Stimulated activated CD8-positive, alpha-beta memory T cell treated with anti-CD3 and anti-CD28 coated beads, Interleukin-15, amount 100 ng/mL, for 1 hour (primary cell): ENCODE results near the gene RBM3.

Experiments
- DNase-seq: peaks from one replicate; pipeline ENCODE4 v3.0.0-alpha.2; 2020; ENCODE audit warnings: low read depth

The RBM3 gene

DNA sequence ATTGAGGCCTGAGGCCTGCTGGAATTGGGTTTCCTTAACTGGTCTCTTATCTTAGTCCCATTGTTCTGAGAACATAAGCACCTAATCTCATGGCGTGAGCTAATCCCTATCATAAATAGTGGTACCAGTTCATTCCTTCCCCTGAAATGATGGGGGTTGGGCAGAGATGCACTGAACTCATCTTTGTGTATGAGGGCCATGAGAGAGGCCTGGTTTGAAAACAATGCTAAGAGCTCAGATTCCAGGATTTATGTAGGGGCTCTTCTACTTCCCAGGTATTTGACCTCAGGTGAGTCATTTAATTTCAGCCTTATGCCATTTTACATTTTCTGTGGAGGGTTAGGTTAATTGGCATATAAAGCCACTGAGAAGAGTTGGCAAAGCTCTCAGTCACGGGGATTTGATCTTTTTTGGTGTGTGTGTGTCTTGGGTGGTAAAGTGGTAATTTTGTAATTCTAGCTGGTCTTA is 4.4 kb downstream of the RBM3 start:
- no peak for DNase-seq

DNA sequence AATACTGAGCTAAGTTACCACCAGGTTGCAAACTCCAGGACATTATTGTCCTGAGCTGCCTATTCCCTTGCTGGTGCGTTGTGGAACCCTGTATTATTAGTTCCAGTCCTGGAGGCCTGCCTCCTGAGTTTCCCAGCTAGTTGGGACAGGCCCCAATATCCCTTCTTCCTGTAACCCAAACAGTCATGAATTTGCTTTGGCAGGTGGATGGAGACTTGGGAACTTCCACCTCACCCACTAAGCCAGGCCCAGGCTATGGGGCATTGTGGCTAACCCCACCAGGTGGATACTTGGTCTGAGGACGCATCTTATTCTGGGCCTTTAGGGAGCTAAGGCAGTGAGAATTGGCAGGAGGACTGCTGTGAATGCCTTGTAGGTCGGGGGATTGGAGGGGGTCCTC is 5.0 kb downstream of the RBM3 start:
- no peak for DNase-seq

DNA sequence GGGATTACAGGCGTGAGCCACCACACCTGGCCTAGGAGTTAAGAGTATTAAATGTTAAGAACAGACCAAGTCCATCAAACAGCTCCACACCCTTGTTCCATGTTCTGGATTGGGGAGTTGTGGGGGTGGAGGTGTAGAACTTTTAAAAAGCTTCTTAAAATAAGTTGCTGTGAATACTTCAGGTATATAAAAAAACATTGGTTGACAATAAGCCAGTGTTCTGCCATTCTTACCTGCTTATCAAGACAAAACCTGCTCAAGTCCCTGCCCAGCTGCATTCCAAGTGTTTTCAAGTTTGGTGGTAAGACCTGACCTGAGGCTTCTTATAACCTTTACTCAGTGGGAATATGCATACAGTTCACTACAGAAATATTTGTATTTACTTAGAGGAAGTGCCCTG is 6.4 kb downstream of the RBM3 start:
- no peak for DNase-seq

DNA sequence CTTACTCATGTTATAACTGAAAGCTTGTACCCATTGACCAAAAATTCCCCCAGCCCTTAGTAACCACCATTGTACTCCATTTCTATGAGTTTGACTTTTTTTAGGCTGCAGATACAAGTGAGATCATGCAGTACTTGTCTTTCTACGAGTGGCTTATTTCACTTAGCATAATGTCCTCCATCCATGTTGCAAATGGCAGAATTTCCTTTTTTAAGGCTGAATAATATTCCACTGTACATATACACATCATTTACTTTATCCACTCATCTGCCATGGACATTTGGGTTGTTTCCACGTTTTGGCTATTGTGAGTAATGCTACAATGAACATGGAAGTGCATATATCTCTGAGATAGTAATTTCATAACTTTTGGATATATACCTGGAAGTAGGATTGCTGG is 10.4 kb downstream of the RBM3 start:
- DNase-seq = no peak

DNA sequence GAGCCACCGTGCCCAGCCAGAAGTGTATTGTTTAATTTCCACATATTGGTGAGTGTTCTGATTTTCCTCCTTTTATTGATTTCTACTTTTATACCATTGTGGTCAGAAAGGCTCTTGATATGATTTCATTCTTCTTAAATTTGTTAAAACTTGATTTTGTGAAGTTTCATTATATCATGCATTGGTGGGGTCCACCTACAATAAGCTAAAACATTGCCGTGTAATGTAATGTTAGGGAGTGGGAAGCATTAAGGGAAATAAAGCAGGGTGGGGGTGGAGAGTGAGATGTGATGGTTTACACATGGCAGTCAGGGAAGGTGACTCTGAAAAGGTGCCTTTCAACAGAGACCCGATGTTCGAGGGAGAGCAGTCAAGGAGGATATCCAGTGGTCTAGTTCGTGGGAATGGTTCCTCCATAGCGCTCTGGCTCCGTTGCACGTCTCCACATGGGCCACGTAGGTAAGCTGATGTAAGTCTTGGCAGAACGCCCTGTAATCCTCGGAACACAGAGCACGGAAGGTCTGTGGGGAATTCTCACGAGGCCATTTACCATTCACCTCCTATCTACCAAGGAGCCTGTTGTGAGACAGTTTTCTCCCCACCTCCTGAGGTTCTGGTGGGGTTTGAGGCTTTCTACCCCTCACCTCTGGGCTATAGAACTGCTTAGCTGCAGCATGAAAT is 15.3 kb downstream of the RBM3 start:
- no peak for DNase-seq

DNA sequence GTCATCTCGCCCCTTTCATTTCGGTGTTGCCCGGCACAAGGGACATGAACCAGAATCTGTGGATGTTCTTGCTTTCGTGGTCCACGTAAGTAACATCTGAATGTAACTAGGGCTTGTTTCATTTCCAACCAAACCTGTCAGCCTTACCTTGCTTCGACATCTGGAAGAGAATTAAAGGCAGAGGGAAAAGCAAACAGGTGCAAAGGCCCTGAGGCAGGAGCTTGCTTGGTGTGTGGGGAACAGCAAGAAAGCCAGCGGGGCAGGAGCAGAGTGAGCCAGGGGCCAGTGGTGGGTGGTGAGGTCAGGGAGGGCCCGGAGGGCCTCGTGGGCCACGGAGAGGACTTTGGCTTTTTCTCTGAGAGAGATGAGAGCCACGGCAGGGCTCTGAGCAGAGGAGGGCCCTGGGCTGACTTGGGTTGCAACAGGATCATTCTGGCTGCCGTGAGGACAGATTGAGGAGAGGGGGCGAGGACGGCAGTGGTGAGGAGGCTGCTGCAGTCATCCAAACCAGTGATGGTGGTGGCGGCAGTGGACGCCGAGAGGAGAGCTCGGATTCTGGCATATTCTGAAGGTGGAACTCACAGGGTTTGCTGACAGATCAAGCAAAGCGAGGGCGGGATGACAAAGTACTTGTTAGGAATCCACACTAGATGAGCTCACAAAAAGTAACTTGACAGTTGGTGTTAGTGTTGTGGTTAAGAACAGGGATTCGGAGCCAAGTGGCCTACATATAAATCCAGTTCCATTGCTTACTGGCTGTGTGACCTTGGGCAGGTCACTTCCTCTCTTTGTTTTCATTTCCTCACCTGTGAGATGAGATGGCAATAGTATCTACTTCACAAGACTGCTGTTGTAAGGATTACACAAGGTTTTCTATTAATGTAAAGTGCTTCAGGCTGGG is 16.2 kb downstream of the RBM3 start:
- DNase-seq = no peak

DNA sequence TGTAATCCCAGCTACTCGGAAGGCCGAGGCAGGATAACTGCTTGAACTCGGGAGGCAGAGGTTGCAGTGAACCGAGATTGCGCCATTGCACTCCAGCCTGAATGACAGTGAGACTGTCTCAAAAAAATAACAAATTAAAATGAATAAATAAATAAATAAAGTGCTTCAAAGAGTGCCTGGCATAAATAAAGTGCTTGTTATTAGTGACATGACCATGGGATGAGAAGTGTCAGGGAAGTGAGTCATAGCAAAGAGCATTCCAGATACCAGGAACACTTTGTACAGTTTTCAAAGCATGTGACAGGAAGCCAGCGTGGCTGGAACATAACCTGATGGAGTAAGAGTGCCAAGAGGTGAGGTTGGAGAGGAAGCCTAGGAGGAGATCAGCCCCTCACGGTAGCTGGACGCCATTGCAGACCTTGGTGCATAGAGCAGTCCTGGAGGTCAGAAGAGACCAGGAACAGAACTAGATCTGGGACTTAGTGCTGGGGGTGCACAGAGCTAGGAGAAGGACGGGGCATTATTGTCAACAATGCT is 17.0 kb downstream of the RBM3 start:
- DNase-seq = no peak

DNA sequence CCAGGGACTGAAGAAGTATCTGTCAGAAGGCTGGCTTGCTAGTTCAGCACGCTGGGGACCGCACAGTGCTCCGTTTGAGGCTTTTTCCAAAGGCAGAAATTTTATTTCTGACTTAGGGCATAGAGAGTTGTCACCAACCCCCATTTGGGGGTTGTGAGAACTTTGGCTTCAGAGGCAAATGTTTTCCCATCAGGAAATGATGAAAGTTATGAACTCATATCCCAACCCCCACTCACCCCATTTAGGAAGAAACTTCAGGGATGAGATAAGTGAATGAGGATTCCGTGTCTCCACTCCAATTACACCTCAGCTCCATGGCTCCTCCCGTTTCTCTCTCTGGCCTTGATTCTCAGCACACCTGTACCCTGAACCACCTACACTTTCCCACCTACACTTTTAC is 18.7 kb downstream of the RBM3 start:
- DNase-seq = no peak

DNA sequence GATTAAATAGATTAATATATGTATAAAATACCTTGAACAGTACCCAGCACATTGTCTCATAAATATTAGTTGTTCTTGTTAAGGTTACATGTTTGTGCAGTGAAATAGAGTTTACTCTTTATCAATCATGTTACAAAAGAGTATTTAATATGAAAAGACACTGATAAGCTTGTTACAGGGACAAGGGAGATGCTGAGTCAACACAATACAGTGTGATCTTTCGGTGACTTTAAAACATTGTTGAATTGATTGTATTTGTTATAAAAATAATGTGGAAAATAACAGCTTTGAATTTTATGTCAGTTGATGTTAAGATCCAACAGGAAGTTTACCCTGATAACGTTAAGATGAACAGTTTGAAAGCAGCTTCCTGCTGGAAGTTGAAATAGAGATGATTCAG is 21.6 kb downstream of the RBM3 start:
- no peak for DNase-seq

DNA sequence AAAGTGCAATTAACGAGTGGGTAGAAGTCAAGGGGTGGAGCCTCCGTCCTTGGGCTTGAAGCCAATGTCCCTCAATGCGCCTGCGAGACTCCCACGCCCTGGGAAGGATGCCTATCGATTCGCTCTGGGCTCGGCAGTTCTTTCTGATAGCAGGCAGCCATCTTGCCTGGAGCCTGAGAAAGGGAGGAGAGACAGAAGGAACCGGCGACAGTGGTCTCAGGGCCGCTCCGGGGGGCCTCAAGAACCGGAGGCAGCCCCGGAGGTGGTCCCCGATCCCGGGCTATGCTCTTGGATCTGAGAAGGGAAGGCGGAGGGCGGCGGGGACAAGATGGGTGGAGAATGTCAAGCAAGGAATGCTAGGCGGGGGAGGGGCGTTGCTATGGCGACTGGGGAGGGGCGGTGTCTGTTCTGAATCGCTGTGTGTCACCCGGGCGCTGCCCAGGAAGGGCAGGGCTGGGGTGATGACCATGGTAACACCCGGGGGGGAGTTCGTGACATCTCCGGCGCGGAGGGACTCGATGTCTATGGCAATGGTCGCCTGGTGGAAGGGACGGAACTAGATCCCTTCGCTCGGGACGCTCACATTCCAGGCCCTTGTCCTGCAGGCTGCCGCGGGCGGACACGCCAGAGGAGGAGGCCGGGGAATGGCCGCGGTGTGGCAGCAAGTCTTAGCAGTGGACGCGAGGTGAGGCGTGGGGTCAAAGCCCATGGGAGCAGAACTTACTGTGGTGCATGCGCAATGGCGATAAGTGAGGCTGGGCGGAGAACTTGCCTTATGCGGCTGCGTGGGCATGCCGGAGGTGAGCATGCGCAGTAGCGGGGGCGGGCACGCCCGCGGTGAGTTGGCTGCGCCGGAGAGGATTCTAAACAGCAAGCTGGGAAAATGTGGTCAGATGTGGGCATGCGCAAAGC is 23.3 kb downstream of the RBM3 start, which contains the start of gene WDR13:
Gene WDR13 (plus strand): TSS at position 140 of the 912 bp plus-strand sequence. CDS start 505 bp downstream, at position 645.
- DNase-seq = peak; percentile 70

DNA sequence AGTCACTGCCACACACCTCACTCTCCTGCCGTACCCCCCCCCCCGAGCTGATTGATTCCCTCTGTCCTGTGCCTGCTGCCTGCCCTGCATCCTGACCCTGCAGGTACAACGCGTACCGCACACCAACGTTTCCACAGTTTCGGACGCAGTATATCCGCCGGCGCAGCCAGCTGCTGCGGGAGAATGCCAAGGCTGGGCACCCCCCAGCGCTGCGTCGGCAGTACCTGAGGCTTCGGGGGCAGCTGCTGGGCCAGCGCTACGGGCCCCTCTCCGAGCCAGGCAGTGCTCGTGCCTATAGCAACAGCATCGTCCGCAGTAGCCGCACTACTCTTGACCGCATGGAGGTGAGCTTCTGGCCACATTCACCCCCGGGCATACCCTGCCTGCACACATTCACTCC is 24.3 kb downstream of the RBM3 start:
- no peak for DNase-seq

DNA sequence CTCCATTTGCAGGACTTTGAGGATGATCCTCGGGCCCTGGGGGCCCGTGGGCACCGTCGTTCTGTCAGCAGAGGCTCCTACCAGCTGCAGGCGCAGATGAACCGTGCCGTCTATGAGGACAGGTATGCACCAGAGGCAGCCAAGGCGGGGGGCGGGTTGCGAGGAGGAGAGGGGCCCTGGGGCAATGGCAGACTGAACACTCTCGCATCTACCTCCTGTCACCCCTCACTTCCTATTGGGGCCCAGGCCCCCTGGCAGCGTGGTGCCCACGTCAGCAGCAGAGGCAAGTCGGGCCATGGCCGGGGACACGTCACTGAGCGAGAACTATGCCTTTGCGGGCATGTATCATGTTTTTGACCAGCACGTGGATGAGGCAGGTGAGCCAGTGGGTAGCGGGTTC is 25.1 kb downstream of the RBM3 start:
- DNase-seq = no peak

DNA sequence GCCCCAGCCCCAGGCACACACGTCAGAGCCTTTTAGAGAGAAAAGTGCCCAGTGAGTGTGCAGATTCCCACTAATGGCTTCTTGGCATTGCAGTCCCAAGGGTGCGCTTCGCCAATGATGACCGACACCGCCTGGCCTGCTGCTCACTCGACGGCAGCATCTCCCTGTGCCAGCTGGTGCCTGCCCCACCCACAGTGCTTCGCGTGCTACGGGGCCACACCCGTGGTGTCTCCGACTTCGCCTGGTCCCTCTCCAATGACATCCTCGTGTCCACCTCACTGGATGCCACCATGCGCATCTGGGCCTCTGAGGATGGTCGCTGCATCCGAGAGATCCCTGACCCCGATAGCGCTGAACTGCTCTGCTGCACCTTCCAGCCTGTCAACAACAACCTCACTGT is 25.9 kb downstream of the RBM3 start:
- no peak for DNase-seq

DNA sequence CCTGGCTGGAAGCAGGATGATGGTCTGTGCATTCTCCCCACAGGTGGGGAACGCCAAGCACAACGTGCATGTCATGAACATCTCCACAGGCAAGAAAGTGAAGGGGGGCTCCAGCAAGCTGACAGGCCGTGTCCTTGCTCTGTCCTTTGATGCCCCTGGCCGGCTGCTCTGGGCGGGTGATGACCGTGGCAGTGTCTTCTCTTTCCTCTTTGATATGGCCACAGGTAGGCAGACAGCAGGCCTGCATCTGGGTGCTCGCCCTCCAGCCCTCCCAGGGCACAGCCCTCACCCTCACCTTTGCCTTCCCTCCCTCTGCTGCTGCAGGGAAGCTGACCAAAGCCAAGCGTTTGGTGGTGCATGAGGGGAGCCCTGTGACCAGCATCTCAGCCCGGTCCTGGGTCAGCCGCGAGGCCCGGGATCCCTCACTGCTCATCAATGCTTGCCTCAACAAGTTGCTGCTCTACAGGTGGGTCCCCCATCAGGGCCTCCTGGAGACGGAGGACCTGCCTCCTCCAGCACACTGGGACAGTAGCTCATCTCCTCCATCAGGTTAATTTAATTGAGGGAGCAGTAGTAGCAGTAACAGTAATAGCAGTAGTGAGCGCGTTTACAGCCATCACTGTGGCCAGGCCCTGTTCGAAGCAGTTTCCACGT is 27.6 kb downstream of the RBM3 start:
- no peak for DNase-seq

DNA sequence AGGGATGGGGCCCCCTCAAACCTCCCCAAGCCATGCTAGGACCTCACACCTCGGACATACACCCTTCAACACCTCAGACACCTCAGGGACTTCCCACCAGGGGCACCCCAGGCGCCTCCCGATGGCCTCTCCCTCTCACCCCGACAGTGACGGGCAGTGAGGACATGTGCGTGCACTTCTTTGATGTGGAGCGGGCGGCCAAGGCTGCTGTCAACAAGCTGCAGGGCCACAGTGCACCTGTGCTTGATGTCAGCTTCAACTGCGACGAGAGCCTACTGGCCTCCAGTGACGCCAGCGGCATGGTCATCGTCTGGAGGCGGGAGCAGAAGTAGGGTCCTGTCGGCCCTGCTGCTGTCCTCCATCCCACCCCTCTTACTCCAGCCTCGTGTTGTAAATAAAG is 30.4 kb downstream of the RBM3 start:
- DNase-seq = no peak

DNA sequence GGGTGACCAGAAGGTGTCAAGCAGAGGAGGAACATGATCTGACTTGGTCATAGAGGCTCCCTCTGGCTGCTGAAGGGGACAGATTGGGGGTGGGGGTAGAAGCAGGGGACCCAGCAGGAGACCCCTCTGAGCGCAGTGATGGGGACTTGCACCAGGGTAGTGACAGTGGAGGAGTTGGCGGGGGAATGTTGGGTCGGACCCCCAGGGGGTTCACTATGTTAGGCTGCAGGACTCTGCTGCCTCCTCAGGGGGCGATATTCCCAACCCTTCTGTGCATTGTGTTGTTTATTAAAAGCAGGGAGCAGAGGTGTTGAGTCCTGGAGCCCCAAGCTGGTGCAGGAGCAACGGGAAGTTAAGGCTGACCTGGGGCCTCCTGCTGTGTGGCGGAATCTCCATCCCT is 31.8 kb downstream of the RBM3 start:
- no peak for DNase-seq

DNA sequence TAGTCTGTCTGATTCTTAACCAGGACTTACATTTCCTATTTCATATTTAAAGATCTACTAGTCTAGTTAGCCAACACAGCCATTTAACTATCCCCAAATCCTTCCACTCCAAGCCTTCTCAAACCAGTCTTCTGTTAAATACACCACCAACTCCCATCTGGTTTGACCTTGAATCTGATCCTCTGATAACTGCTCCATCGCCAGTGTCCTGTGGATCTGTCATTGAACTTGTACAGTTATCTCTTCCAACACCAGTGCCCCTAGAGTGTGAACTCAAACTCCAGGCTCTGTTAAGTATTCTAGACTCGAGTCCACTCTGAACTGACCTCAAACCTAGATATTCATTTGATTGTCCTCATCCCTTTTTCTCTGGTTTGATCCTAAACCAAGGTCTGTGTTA is 37.4 kb downstream of the RBM3 start:
- DNase-seq = no peak

DNA sequence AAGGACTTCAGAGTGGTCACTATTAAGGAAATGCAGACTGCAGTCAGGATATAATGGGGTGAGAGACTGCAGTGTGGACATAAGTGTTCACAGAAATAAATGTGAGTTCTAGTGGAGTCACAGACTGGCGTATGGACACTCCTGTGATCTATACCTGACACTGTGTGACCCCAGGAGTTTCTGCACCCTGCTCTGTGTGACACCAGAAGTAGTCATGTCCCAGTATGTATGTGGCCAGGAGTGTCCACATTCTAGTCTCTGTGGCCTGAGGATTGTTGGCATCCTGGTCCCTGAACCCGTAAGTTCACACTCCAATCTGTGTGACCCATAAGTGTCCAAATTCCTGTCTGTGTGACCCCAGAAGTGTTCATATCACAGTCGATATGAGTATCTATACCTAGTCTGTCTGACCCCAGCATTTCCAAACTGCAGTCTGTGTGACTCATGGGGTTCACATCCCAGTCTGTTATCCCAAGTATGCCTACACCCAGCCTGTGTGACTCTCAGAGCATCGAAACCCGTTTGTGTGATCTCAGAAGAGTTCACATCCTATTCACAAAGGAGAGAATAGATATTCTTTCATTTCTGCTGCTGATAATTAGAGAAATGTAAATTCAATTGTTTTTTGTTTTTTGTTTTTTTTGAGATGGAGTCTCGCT is 39.3 kb downstream of the RBM3 start:
- DNase-seq = no peak

DNA sequence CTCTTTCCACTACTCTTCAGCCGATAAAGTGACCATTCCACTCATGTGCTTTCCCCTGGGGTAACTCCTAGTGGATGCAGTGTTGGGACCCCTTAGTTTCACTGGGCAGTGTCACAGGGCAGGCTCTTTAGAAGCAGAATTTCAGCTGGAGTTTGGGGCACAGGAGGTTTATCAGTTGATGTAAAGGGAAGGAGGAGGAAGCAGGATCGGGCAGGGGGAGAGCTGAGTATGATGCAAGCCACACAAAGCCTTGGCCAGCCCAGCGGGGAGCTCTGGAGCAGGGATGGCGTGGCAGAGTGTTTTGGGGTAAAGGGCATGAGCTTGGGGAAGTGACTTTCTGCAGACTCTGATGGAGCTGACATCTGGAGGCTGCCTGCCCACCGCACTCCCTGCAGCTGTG is 42.3 kb downstream of the RBM3 start:
- DNase-seq = no peak

DNA sequence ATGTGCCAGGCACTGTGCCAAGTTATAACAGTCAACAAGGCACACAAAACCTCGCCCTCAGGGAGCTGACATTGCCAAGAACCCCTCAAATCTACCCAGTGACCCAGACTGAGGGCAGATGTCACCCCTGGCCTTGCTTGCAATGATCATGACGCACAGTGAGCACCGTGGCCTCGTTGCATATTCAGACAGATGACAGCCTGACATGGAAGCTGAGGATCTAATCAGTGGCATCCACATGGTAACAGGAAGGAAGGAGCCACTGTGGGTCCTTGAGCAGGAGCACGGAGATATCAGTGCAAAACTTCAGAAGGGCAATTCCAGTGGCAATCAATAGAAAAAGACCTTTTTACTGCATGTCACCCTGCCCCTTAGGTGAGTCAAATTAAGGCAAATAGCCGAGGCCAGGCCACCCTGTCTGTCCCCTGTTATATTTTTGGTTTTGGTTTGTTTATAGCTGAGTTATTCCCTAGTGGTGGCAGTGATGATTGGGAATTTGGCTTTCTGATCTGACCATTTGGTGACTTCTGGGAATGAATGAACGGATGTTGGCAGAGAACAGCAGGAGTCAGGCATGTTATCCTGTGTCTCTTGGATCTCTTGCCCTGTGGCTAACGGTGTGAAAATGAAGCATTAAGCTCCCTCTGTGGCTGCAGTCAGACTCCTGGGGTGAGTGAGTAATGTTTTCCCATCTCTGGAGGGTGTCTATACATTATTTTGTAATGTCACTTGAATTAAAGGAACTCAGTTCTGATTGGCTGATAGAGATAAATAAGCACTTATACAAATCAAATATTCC is 43.5 kb downstream of the RBM3 start:
- DNase-seq = no peak
